Measurements from ENCODE around the gene TRAK2. TPM values are rescaled to one million over a fixed set of nuclear protein-coding genes. Genes with fewer than 3 reads are reported as not detected.

The TRAK2 gene
- total and polyA plus RNA-seq, 2 of the 8 experiments (the other 6 are each of a cell fraction or from before 2014, with no cell fraction given), result 4.5 to 15.7 TPM

DNA sequence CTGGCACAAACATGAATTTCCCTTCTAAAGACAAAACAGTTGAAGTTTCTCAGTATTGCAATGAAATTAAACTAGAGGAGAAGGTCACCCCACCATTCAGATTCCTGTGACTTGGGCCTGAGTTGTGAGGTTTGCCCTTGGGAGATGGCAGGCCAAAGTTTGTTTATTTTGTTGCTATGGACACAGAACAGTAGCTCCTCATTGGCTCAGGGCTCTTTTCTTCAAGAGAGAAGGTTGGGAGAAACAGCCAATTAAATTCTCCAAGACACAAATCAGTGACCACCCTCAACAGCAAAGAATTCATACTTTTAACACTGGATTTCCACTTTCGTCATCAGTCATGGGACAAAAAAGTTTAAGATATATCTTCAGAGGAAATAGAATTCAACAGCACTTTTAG lies 94.0 kb downstream of the TRAK2 start, which contains the start of gene FLACC1:
Gene FLACC1, minus strand, starts transcription at position 125 of the 400 bp plus-strand sequence. CDS start 5,941 bp downstream, outside the sequence.
- H3K27ac ChIP-seq (ENCODE audit: low read depth, low read length), result no peak within 1 kb of the TSS; the same call in 1 of the 2 replicates
- DNase-seq (ENCODE audit: low read depth in 1 of 2, low spot score in 2 of 2), result no peak

More for the DNA sequence above, 94.0 kb downstream of the TRAK2 start, which contains the start of gene FLACC1:
- Histone ChIP-seq H3K56ac (replicated peaks; ENCODE audit: insufficient read length, low read depth, low read length) (no peak within 1 kb of the TSS), H3K79me1 (ENCODE audit: low read depth, low read length) (no peaks in the 10 kb centered on the region), H3K27me3 (replicated peaks in 1 of 4; ENCODE audit: control insufficient read depth in 3 of 4, extremely low read depth in 1 of 4, insufficient read depth in 3 of 4, low read length in 3 of 4) (no peaks in the 10 kb centered on the region), H4K91ac (replicated peaks; ENCODE audit: insufficient read length, low read length) (no peak within 1 kb of the TSS), H2AFZ (ENCODE audit: low read length) (no peak within 1 kb of the TSS), H3K4me3 (ENCODE audit: extremely low read depth in 1 of 4, insufficient read depth in 2 of 4, low read depth in 3 of 4, low read length in 4 of 4) (no peak within 1 kb of the TSS), H2BK12ac (ENCODE audit: low read depth, low read length) (0 out of 2 replicates have a peak within 1 kb of the TSS, but pooled peaks have one; percentile 50), H3K4me2 (ENCODE audit: insufficient read depth in 1 of 2, low read depth in 2 of 2, low read length in 2 of 2) (no peak within 1 kb of the TSS; a peak in 1 of 4 replicates), H3K18ac (ENCODE audit: extremely low read depth, low read length) (no peak within 1 kb of the TSS), H4K8ac (ENCODE audit: extremely low read depth, insufficient read depth, low read length) (no peak within 1 kb of the TSS), H3K9ac (replicated peaks in 1 of 4; ENCODE audit: extremely low read depth in 1 of 4, low read depth in 3 of 4, low read length in 3 of 4) (peak within 1 kb of the TSS in 1 of 4 experiments; percentile 28; a peak in 2 of 7 replicates), H3K23ac (ENCODE audit: insufficient read length) (no peak within 1 kb of the TSS), H3K23me2 (ENCODE audit: low read depth, low read length) (no peaks in the 10 kb centered on the region), H3K79me2 (ENCODE audit: control insufficient read depth in 1 of 2, insufficient read depth in 2 of 2, low read length in 2 of 2) (no peaks in the 10 kb centered on the region), H3K4ac (replicated peaks; ENCODE audit: insufficient read length, low read depth, low read length) (no peak within 1 kb of the TSS), H4K5ac (ENCODE audit: insufficient read length, low read depth, low read length) (peak within 1 kb of the TSS; percentile 16), H2BK5ac (ENCODE audit: low read depth, low read length) (no peak within 1 kb of the TSS), H2BK20ac (ENCODE audit: low read length) (no peak within 1 kb of the TSS), H4K20me1 (replicated peaks in 1 of 2; ENCODE audit: control insufficient read depth in 1 of 2, insufficient read depth in 2 of 2, low read length in 2 of 2) (no peaks in the 10 kb centered on the region), H3K9me3 (ENCODE audit: insufficient read depth in 2 of 2, low read depth in 1 of 2, low read length in 1 of 2) (no peaks in the 10 kb centered on the region), H2BK15ac (ENCODE audit: low read length) (no peak within 1 kb of the TSS), H2AK5ac (ENCODE audit: low read depth, low read length) (no peak within 1 kb of the TSS), H3K4me1 (replicated peaks in 1 of 4; ENCODE audit: control insufficient read depth in 3 of 4, insufficient read depth in 4 of 4, low read length in 3 of 4) (no peaks in the 10 kb centered on the region), H2BK120ac (replicated peaks; ENCODE audit: low read depth, low read length) (no peak within 1 kb of the TSS), H3K14ac (ENCODE audit: insufficient read length) (no peak within 1 kb of the TSS), H3K36me3 (ENCODE audit: control insufficient read depth in 2 of 4, insufficient read depth in 4 of 4, low read length in 3 of 4) (no peaks in the 10 kb centered on the region)
- FAIRE-seq, result peak; percentile 90
- POLR2A ChIA-PET (ENCODE audit: partially characterized antibody), result interaction anchor here (0.9 to 1.4 kb wide), 3 partner anchors 10 to 94 kb away, joined by 3 to 4 read pairs (median 4); partner anchors contain the start of genes STRADB and TRAK2
- CTCF ChIA-PET (ENCODE audit: partially characterized antibody), result interaction anchor here (1.0 to 1.6 kb wide), 6 partner anchors 8 to 125 kb away, joined by 3 to 6 read pairs (median 4); no protein-coding TSS in a partner anchor
- WGBS, 2 experiments (ENCODE audit: extremely low coverage in 1 of 2, insufficient coverage in 1 of 2, insufficient read length in 1 of 2, insufficient replicate concordance in 2 of 2, low coverage in 1 of 2, low lambda C conversion rate in 2 of 2, missing lambda C conversion rate in 1 of 2), result 69% methylated on average over 1 of the region's 1 CpG; no CpG with 5 or more reads in 1 of the 2 experiments
- 0 out of 2 replicates have a peak, but pooled peaks have one; percentile 75 for TF ChIP-seq SP1 (IDR thresholded peaks at IDR 0.05; ENCODE audit: low read depth, low read length)
- TF ChIP-seq BACH1 (IDR thresholded peaks at IDR 0.05; ENCODE audit: low read length), result no peak

All from H1 (cell line).